K562 (cell line): Measurements from ENCODE around the gene AP2A2. TPM values are rescaled to one million over a fixed set of nuclear protein-coding genes. Genes with fewer than 3 reads are reported as not detected.

Experiments used
- CCNT2 ChIP-seq: IDR thresholded peaks from 2 replicates; pipeline ENCODE4 v1.6.1; 2011; ENCODE audit warnings: borderline replicate concordance, low read depth, mild to moderate bottlenecking, moderate library complexity, mixed read lengths, low read length; ENCODE audit not compliant: insufficient read length; ENCODE audit errors: extremely low read depth
- CREM ChIP-seq: IDR thresholded peaks from 2 replicates; pipeline ENCODE4 v1.6.1; 2014; ENCODE audit warnings: antibody characterized with exemption, low read depth
- ELK1 ChIP-seq: sonication (generic); formaldehyde crosslinking; IDR thresholded peaks from 2 replicates; pipeline ENCODE4 v1.8.1; 2022; ENCODE audit warnings: missing genetic modification reagents
- GABPB1 ChIP-seq: sonication (generic); formaldehyde crosslinking; IDR thresholded peaks from 2 replicates; pipeline ENCODE4 v1.8.0; 2022; ENCODE audit warnings: mild to moderate bottlenecking, missing genetic modification reagents
- GMEB1 ChIP-seq: fragments of 250-450 bp; sonication (Bioruptor Pico); IDR thresholded peaks from 2 replicates; pipeline ENCODE4 v1.4.0; 2020; ENCODE audit warnings: mild to moderate bottlenecking
- HBP1 ChIP-seq: fragments of 450-650 bp; formaldehyde crosslinking; IDR thresholded peaks from 2 replicates; pipeline ENCODE4 v1.4.0; 2022; ENCODE audit warnings: missing genetic modification characterization
- LARP7 ChIP-seq: fragments of 450-650 bp; IDR thresholded peaks from 2 replicates; pipeline ENCODE4 v1.6.1; 2016
- MYC ChIP-seq, 2 experiments: fragments of 250-450 bp in 1 of 2; sonication (Bioruptor Pico) in 1 of 2; IDR thresholded peaks; 2 replicates each; pipeline versions ENCODE4 v1.5.1 to v1.6.1; 2012 to 2021; ENCODE audit warnings: low read depth in 2 of 2, borderline replicate concordance in 1 of 2, improper control_type of control experiment in 1 of 2, low read length in 1 of 2, mild to moderate bottlenecking in 1 of 2, moderate library complexity in 1 of 2
- PKNOX1 ChIP-seq: fragments of 450-650 bp; IDR thresholded peaks from 2 replicates; pipeline ENCODE4 v1.6.1; 2016
- RBFOX2 ChIP-seq: fragments of 200-400 bp; formaldehyde crosslinking; IDR thresholded peaks from 2 replicates; pipeline ENCODE4 v1.6.1; 2017; ENCODE audit warnings: low read depth, mild to moderate bottlenecking, low read length, moderate library complexity
- ZBTB40 ChIP-seq, 2 experiments: fragments of 450-650 bp in 1 of 2; sonication (generic) in 1 of 2; formaldehyde crosslinking in 1 of 2; IDR thresholded peaks; 2 replicates each; pipeline versions ENCODE4 v1.7.1 to v1.9.0; 2016 to 2022; ENCODE audit warnings: inconsistent platforms in 1 of 2, mild to moderate bottlenecking in 1 of 2, missing genetic modification reagents in 1 of 2
- polyA plus RNA-seq, 8 experiments: library from polyadenylated mRNA; depleted of rRNA in 4 of 8; stranded (reverse) in 5 of 8; unstranded in 3 of 8; fragments of >200 nt; fragmentation: Nextera tagmentation in 2 of 8; fragmentation: Illumina TruSeq in 1 of 8; extraction: Ambion mirVana in 2 of 8; extraction: Trizol in 1 of 8; gene quantifications; 2 replicates each; pipeline versions ENCODE4 v1.2.1 to v1.2.3, GENCODE V29; 2011 to 2014; ENCODE audit warnings: inconsistent platforms in 1 of 8, missing spikeins in 1 of 8
- total RNA-seq, 7 experiments: library from RNA; depleted of rRNA in 6 of 7; stranded (reverse); fragments of >200 nt in 6 of 7; fragmentation: Illumina TruSeq in 2 of 7; extraction: Trizol in 2 of 7; gene quantifications; 2 replicates each; pipeline versions ENCODE4 v1.2.1 to v1.2.3, GENCODE V29; 2011 to 2021; ENCODE audit warnings: low replicate concordance in 1 of 7

The AP2A2 gene
- total and polyA plus RNA-seq, 9 of the 15 experiments (the other 6 are each of a cell fraction or from before 2014, with no cell fraction given): 0.69 to 41.7 (median 15.2) TPM

GRCh38 chr11:910589-911030 is 15.1 kb upstream of the AP2A2 start, which contains the start of gene CHID1 (continued):
- TF ChIP-seq ZBTB40 (IDR thresholded peaks at IDR 0.05) (peak; percentile 94), ZBTB40 (CRISPR knock-in tag; IDR thresholded peaks at IDR 0.05) (no peak), LARP7 (no peak), HBP1 (CRISPR knock-in tag) (peak; percentile 69; the same call in 1 of the 2 replicates), GMEB1 (peak; percentile 86), MYC (IDR thresholded peaks at IDR 0.05; ENCODE audit: low read depth, low read length) (peak; percentile 55), MYC (CRISPR knock-in tag; IDR thresholded peaks at IDR 0.05; ENCODE audit: borderline replicate concordance, low read depth) (no peak), CCNT2 (peak; percentile 60), CREM (peak; percentile 46), PKNOX1 (0 out of 2 replicates have a peak, but pooled peaks have one; percentile 20), RBFOX2 (peak; percentile 32; the same call in 1 of the 2 replicates), ELK1 (peak; percentile 89; the same call in 1 of the 2 replicates), GABPB1 (CRISPR knock-in tag) (peak; percentile 92)
